Measurements from ENCODE around the gene TMEM178B. TPM values are rescaled to one million over a fixed set of nuclear protein-coding genes. Genes with fewer than 3 reads are reported as not detected.

Gene TMEM178B
- total and polyA plus RNA-seq, 9 of the 15 experiments (the other 6 are each of a cell fraction or from before 2014, with no cell fraction given): under 0.01 to 0.03 (median 0.01) TPM; not detected in 5

DNA sequence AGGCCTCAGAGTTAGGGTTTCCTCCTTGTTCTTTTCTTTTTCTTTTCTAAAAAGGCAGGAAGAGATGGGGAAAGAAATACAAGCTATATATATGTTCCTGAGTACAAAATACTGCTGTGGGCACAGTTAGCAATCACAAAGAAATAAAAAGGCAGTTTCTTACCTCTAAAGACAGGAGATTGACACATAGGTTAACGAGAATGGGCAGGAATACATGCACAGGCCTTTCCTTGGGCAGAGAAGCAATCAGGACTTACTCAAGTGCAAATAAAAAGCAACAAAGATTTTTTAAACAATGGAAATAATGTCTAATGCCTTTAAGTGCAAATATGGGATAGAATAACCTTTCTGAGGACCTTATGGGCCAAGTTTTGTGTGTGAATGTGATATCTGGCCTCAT is 357.8 kb downstream of the TMEM178B start (continued):
- TF ChIP-seq, protein P1, sequence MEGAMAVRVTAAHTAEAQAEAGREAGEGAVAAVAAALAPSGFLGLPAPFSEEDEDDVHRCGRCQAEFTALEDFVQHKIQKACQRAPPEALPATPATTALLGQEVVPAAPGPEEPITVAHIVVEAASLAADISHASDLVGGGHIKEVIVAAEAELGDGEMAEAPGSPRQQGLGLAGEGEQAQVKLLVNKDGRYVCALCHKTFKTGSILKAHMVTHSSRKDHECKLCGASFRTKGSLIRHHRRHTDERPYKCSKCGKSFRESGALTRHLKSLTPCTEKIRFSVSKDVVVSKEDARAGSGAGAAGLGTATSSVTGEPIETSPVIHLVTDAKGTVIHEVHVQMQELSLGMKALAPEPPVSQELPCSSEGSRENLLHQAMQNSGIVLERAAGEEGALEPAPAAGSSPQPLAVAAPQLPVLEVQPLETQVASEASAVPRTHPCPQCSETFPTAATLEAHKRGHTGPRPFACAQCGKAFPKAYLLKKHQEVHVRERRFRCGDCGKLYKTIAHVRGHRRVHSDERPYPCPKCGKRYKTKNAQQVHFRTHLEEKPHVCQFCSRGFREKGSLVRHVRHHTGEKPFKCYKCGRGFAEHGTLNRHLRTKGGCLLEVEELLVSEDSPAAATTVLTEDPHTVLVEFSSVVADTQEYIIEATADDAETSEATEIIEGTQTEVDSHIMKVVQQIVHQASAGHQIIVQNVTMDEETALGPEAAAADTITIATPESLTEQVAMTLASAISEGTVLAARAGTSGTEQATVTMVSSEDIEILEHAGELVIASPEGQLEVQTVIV (CRISPR knock-in tag; IDR thresholded peaks at IDR 0.05; ENCODE audit: borderline replicate concordance): no peak
- no peak for TF ChIP-seq CREB1 (IDR thresholded peaks at IDR 0.05)
- no peak for TF ChIP-seq CREB1 (CRISPR knock-in tag; IDR thresholded peaks at IDR 0.05)

DNA sequence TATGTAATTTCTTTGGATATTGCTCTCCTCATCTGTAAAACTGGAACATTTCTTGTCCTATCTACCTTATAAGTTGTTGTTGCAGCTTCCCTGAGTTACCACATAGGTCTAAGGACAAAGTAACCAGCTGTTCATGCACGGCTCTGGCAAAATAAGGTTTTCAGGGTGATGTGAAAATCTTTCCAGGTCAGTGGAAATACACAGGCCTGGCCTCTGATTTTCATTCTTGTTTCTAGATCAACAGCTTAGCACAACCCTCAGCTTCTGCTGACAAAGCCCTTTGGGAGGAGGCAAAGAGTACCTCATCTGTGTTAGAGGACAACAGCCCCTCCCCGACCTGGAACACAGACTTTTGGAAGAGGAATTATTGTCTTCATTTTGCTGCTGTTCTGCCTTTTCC is 359.8 kb downstream of the TMEM178B start:
- Histone ChIP-seq H3K27me3 (ENCODE audit: control insufficient read depth in 2 of 2, insufficient read depth in 2 of 2, low read length in 2 of 2) (peaks cover 3 to 38% of the 10 kb centered on the region in 2 experiments; a peak in 4 of 5 replicates), H3K4me2 (ENCODE audit: insufficient read depth, low read length) (no peak overlapping the region), H3K9me3 (replicated peaks; ENCODE audit: control insufficient read depth, insufficient read depth, low read depth, low read length) (no peaks in the 10 kb centered on the region), H3K9ac (ENCODE audit: insufficient read depth in 1 of 2, low read depth in 2 of 2, low read length in 2 of 2) (no peak overlapping the region), H3K27ac (ENCODE audit: extremely low read depth, low read depth, low read length) (no peak overlapping the region), H3K4me1 (replicated peaks in 1 of 2; ENCODE audit: control insufficient read depth in 2 of 2, insufficient read depth in 2 of 2, low read length in 2 of 2) (no peaks in the 10 kb centered on the region), H3K79me2 (ENCODE audit: control insufficient read depth, insufficient read depth, low read length) (no peaks in the 10 kb centered on the region), H2AFZ (ENCODE audit: low read depth, low read length) (no peak overlapping the region), H4K20me1 (replicated peaks; ENCODE audit: control insufficient read depth, insufficient read depth, low read length) (0 out of 2 replicates have a peak, but pooled peaks cover 4% of the 10 kb centered on the region), H3K4me3 (no peak overlapping the region), H3K9me1 (ENCODE audit: control insufficient read depth, insufficient read depth, low read length) (no peaks in the 10 kb centered on the region), H3K36me3 (ENCODE audit: control insufficient read depth, insufficient read depth, low read length) (no peaks in the 10 kb centered on the region)
- ATAC-seq (no peak), FAIRE-seq (no peak), DNase-seq (ENCODE audit: extremely low read depth in 1 of 4, low spot score in 3 of 4) (no peak)
- 0% methylated on average over 2 of the region's 2 CpGs for WGBS (ENCODE audit: insufficient coverage, low coverage, missing lambda C conversion rate)
- ChIA-PET CTCF (ENCODE audit: low intra/inter-chr PET ratio) (no interaction called here), POLR2A (no interaction called here)
- intact Hi-C loops (cut with micrococcal nuclease) (no loop called here), in situ Hi-C loops (cut with MboI) (no loop called here)
- BruUV-seq (replicated peaks): no TSS peak
- TF ChIP-seq RFX5 (IDR thresholded peaks at IDR 0.05; ENCODE audit: low read depth, low read length) (no peak), PHF21A (IDR thresholded peaks at IDR 0.05; ENCODE audit: borderline replicate concordance, low read depth) (no peak), RFX1 (IDR thresholded peaks at IDR 0.05) (no peak), ESRRA (IDR thresholded peaks at IDR 0.05; ENCODE audit: borderline replicate concordance, low read depth) (no peak), ZNF354B (CRISPR knock-in tag; IDR thresholded peaks at IDR 0.05) (no peak), POLR2A (conservative IDR thresholded peaks at IDR 0.05) (no peak), SIX5 (IDR thresholded peaks at IDR 0.05; ENCODE audit: borderline replicate concordance in 1 of 2, insufficient read depth in 1 of 2, low read depth in 1 of 2, low read length in 2 of 2) (no peak), KLF1 (tag; IDR thresholded peaks at IDR 0.05) (no peak), ZNF699 (CRISPR knock-in tag; IDR thresholded peaks at IDR 0.05; ENCODE audit: insufficient replicate concordance) (no peak), CBX3 (IDR thresholded peaks at IDR 0.05; ENCODE audit: borderline replicate concordance in 1 of 2, low read length in 2 of 2) (no peak), PTRF (tag; IDR thresholded peaks at IDR 0.05) (no peak)
- TF ChIP-seq, protein P2, sequence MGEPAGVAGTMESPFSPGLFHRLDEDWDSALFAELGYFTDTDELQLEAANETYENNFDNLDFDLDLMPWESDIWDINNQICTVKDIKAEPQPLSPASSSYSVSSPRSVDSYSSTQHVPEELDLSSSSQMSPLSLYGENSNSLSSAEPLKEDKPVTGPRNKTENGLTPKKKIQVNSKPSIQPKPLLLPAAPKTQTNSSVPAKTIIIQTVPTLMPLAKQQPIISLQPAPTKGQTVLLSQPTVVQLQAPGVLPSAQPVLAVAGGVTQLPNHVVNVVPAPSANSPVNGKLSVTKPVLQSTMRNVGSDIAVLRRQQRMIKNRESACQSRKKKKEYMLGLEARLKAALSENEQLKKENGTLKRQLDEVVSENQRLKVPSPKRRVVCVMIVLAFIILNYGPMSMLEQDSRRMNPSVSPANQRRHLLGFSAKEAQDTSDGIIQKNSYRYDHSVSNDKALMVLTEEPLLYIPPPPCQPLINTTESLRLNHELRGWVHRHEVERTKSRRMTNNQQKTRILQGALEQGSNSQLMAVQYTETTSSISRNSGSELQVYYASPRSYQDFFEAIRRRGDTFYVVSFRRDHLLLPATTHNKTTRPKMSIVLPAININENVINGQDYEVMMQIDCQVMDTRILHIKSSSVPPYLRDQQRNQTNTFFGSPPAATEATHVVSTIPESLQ (CRISPR knock-in tag; IDR thresholded peaks at IDR 0.05): no peak
